Progenitor cell of endocrine pancreas (in vitro differentiated cells): ENCODE measurements around the gene PACS1. TPM values are rescaled to one million over a fixed set of nuclear protein-coding genes. Genes with fewer than 3 reads are reported as not detected.

ENCODE experiments used
- DNase-seq: peaks from one replicate; pipeline ENCODE4 v3.0.0; 2021; ENCODE audit warnings: low spot score; ENCODE audit not compliant: unreplicated experiment
- H3K27ac Mint-ChIP-seq: 2 replicates; pipeline ENCODE4 v1.8.0; 2021; ENCODE audit warnings: mild to moderate bottlenecking, moderate library complexity, mixed read lengths
- H3K27me3 Mint-ChIP-seq: 2 replicates; pipeline ENCODE4 v1.8.0; 2021; ENCODE audit warnings: mixed read lengths
- H3K36me3 Mint-ChIP-seq: 2 replicates; pipeline ENCODE4 v1.8.0; 2022; ENCODE audit warnings: mixed read lengths; ENCODE audit not compliant: insufficient read depth
- H3K4me1 Mint-ChIP-seq: 2 replicates; pipeline ENCODE4 v1.8.0; 2021; ENCODE audit warnings: low read depth, mixed read lengths
- H3K4me3 Mint-ChIP-seq: 2 replicates; pipeline ENCODE4 v1.8.0; 2021; ENCODE audit warnings: low read depth, mild to moderate bottlenecking, moderate library complexity, mixed read lengths
- H3K9me3 Mint-ChIP-seq: 2 replicates; pipeline ENCODE4 v1.8.0; 2021; ENCODE audit warnings: low read depth, mixed read lengths
- total RNA-seq: library from RNA; stranded (reverse); gene quantifications from 2 replicates; pipeline ENCODE4 v1.2.1, GENCODE V29; 2021
- TF ChIP-seq, protein P1 (sequence below): fragments of 200-600 bp; sonication (generic); IDR thresholded peaks from one replicate; pipeline ENCODE4 v1.5.0; 2021; ENCODE audit warnings: antibody characterized with exemption, mild to moderate bottlenecking; ENCODE audit not compliant: unreplicated experiment

The PACS1 gene
- total RNA-seq, 1 donor from 2014 or later, result 72.3 TPM

DNA sequence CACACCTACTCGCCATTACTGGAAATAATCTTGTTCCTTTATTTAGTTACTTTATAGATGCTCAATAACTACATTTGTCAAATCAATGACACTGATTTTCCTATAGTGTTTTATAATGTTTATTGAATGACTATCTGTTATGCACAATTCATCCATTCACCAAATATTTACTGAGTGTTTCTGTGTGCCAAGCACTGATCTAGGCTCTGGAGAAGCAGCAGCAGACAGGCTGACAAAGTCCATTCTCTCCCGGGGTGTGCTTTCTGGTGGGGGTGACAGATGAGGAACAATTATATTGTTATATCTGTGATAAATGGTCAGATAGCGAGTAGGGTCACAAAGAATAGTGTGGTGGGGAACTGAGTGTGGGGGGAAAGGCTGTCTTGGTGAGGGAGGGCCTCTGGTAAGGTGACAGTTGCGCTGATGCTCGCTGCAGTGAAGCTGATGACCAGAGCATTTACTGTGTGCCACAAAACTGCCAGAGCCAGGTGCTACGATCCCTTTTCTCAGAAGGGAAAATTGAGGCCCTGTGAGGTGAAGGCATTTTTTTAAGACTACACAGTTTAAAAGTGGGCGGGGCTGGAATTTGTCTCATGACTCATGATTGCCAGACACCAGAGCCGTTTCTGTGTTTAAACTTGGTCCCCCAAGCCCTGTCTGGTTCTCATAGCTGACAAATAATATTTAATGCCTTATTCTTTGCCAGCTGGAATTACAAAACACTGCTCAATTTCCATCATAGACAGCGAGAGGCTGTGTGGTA lies 10.2 kb downstream of the PACS1 start:
- no peak for DNase-seq
- H3K4me1 Mint-ChIP-seq, result peaks cover 28% of the 10 kb centered on the region
- H3K9me3 Mint-ChIP-seq, result no peaks in the 10 kb centered on the region
- no peak overlapping the region for H3K27ac Mint-ChIP-seq
- H3K36me3 Mint-ChIP-seq, result peaks cover 5% of the 10 kb centered on the region
- H3K27me3 Mint-ChIP-seq, result no peaks in the 10 kb centered on the region
- TF ChIP-seq, protein P1, sequence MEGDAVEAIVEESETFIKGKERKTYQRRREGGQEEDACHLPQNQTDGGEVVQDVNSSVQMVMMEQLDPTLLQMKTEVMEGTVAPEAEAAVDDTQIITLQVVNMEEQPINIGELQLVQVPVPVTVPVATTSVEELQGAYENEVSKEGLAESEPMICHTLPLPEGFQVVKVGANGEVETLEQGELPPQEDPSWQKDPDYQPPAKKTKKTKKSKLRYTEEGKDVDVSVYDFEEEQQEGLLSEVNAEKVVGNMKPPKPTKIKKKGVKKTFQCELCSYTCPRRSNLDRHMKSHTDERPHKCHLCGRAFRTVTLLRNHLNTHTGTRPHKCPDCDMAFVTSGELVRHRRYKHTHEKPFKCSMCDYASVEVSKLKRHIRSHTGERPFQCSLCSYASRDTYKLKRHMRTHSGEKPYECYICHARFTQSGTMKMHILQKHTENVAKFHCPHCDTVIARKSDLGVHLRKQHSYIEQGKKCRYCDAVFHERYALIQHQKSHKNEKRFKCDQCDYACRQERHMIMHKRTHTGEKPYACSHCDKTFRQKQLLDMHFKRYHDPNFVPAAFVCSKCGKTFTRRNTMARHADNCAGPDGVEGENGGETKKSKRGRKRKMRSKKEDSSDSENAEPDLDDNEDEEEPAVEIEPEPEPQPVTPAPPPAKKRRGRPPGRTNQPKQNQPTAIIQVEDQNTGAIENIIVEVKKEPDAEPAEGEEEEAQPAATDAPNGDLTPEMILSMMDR, result no peak
- no peak overlapping the region for H3K4me3 Mint-ChIP-seq

DNA sequence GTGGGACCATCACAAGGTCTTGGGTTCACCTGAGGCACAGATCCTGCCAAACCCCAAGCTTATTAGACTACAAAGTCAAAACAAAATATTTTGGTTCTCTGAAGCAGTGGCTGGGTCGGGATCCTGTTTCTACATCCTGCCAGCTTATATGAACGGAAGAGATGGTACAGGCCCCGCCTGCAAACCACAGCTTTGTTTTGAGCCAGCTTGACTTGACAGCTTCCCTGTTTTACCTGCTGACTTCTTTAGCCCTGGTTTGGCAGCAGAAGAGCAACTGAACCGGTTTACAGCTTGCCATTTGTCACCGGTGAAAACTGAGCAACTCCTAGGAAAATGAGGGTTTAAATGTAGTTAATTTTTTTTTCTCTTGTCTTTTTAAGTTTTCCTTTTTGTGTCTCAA lies 11.4 kb downstream of the PACS1 start:
- TF ChIP-seq, protein P1, result no peak
- peaks cover 28% of the 10 kb centered on the region for H3K4me1 Mint-ChIP-seq
- DNase-seq, result no peak
- H3K4me3 Mint-ChIP-seq, result no peak overlapping the region
- H3K36me3 Mint-ChIP-seq, result peaks cover 5% of the 10 kb centered on the region
- H3K27me3 Mint-ChIP-seq, result no peaks in the 10 kb centered on the region
- H3K27ac Mint-ChIP-seq, result no peak overlapping the region
- H3K9me3 Mint-ChIP-seq, result no peaks in the 10 kb centered on the region

DNA sequence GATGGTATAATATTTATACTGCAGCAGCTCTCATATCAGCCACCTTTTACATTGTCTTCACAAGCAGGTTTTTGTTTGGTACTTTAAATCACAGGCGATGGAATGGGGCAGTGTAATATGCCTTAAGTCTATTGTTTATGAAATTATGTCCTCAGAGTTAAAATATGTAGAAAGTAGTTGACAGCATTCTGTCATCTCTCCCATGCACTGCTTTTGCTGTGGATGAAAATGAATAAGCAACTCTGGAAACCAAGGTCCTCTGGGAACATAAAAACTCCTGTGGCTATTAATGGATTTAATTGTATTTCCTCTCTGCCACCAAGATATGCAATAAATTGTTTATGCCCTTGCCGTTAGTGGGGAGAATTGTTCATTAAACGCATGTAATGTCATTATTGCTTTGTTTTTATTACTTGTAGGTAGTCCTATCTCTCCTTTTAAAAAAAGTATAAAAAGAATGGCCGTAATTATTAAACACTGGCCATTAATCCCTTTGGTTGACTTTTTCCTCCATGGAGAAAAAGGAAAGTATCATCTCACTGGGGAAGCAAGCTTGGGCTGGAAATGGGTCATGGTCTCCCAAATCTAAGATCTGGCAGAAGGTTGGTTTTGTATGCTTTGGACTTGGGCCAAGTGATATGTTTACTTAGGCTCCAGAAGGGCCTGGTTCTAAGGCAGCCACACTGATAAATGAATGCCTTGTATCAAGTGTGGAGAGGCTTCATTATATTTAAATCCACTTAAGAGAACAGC lies 13.1 kb downstream of the PACS1 start:
- Mint-ChIP-seq H3K4me3 (no peak overlapping the region), H3K27me3 (no peaks in the 10 kb centered on the region), H3K4me1 (peaks cover 32% of the 10 kb centered on the region), H3K36me3 (peaks cover 1% of the 10 kb centered on the region), H3K27ac (peak overlapping the region; percentile 3), H3K9me3 (no peaks in the 10 kb centered on the region)
- TF ChIP-seq, protein P1, result no peak
- DNase-seq, result no peak

DNA sequence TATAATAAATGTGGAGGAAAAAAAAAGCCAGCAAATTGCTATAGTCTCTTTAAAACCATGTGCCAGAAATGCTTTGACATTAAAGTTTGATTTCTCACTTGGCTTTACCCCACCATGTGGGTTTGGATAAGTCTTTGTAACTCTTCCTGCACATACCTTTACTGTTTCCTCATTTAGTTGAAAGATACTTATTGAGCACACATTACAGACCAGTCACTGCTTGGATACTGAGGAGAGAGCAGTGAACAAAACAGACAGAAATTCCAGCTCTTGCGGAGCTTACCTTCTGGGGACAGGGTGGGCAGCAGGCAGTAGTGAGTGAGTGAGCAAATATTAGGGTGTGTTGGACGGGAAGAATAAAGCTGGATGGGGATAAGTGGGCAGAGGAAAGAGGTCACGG lies 13.7 kb downstream of the PACS1 start:
- H3K27ac Mint-ChIP-seq, result no peak overlapping the region
- H3K4me1 Mint-ChIP-seq, result peaks cover 32% of the 10 kb centered on the region
- no peak for DNase-seq
- H3K9me3 Mint-ChIP-seq, result no peaks in the 10 kb centered on the region
- no peak overlapping the region for H3K4me3 Mint-ChIP-seq
- no peaks in the 10 kb centered on the region for H3K36me3 Mint-ChIP-seq
- no peaks in the 10 kb centered on the region for H3K27me3 Mint-ChIP-seq
- TF ChIP-seq, protein P1, result no peak

DNA sequence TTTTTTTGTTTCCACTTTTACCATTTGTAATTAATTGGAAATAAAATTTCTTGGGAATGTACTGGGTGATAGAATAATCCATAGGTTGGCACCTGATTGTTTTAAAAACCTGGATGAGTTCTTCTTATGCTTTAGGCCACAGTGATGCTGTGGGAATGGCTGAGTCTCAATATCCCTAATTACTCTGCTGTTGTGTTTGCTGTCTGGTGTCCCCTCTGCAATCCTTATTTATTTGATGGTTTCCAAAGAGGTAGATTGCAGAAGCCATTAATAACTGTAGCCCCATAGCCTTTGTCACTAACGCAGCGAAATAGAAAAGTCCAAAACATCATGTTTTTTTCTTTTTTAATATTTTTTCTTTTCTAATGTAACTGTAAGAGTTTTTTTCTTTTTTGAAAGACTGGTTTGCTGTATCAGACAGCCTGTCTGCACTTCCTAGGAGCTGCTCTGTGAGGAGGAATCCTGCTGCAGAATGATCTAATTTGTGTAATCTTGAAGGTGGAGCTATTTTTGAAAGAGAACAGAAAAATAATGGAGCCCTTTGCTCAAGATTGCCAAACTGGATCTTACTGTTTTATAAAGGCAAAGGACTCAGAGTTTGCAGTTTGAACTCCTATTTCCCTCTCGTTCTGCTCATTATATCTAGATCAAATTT lies 14.9 kb downstream of the PACS1 start:
- H3K27ac Mint-ChIP-seq, result no peak overlapping the region
- peaks cover 26% of the 10 kb centered on the region for H3K4me1 Mint-ChIP-seq
- H3K36me3 Mint-ChIP-seq, result no peaks in the 10 kb centered on the region
- H3K9me3 Mint-ChIP-seq, result no peaks in the 10 kb centered on the region
- no peak for DNase-seq
- TF ChIP-seq, protein P1, result no peak
- no peak overlapping the region for H3K4me3 Mint-ChIP-seq
- no peaks in the 10 kb centered on the region for H3K27me3 Mint-ChIP-seq
